Measurements from ENCODE around the gene TAF13. TPM values are rescaled to one million over a fixed set of nuclear protein-coding genes. Genes with fewer than 3 reads are reported as not detected.
A peak's percentile ranks its signal among the peaks of the same experiment; 100 is the strongest.

Gene TAF13
- total and polyA plus RNA-seq, 9 of the 15 experiments (the other 6 are each of a cell fraction or from before 2014, with no cell fraction given), result 14.9 to 77.2 (median 38.7) TPM

GRCh38 chr1:109089242-109090015 is 13.6 kb upstream of the TAF13 start (continued):
- TF ChIP-seq BMI1 (IDR thresholded peaks at IDR 0.05; ENCODE audit: low read length) (0 out of 2 replicates have a peak, but pooled peaks have one; percentile 30), SMARCE1 (IDR thresholded peaks at IDR 0.05) (0 out of 2 replicates have a peak, but pooled peaks have one; percentile 12), SIRT6 (IDR thresholded peaks at IDR 0.05; ENCODE audit: low read depth, low read length) (no peak), OTX1 (CRISPR knock-in tag; IDR thresholded peaks at IDR 0.05) (0 out of 2 replicates have a peak, but pooled peaks have one; percentile 15), KLF16 (IDR thresholded peaks at IDR 0.05) (no peak), FOXA3 (CRISPR knock-in tag; conservative IDR thresholded peaks at IDR 0.05 in 1 of 2, IDR thresholded peaks at IDR 0.05 in 1 of 2) (0 out of 4 replicates have a peak, but pooled peaks of 1 of the 2 experiments have one; percentile 5), TBP (optimal IDR thresholded peaks at IDR 0.05; ENCODE audit: low read depth, low read length) (peak; percentile 60), RHOXF2B (CRISPR knock-in tag; conservative IDR thresholded peaks at IDR 0.05) (no peak), ESRRA (IDR thresholded peaks at IDR 0.05; ENCODE audit: borderline replicate concordance, low read depth) (peak; percentile 62; the same call in 1 of the 2 replicates), PHF21A (IDR thresholded peaks at IDR 0.05; ENCODE audit: borderline replicate concordance, low read depth) (no peak), ZC3H8 (IDR thresholded peaks at IDR 0.05) (0 out of 2 replicates have a peak, but pooled peaks have one; percentile 61), TCF7L2 (IDR thresholded peaks at IDR 0.05; ENCODE audit: low read depth, low read length) (peak; percentile 44; the same call in 1 of the 2 replicates), THRB (CRISPR knock-in tag; conservative IDR thresholded peaks at IDR 0.05) (peak; percentile 46; the same call in 1 of the 2 replicates), ARNT (IDR thresholded peaks at IDR 0.05) (peak in 1 of 2 experiments; percentile 51; a peak in 2 of 4 replicates), HDAC1 (IDR thresholded peaks at IDR 0.05) (peak in 1 of 2 experiments; percentile 40; a peak in 2 of 4 replicates), PHF8 (IDR thresholded peaks at IDR 0.05; ENCODE audit: borderline replicate concordance, low read length) (no peak), CBX5 (IDR thresholded peaks at IDR 0.05; ENCODE audit: borderline replicate concordance, low read depth) (0 out of 2 replicates have a peak, but pooled peaks have one; percentile 5), SOX6 (IDR thresholded peaks at IDR 0.05) (peak; percentile 53; the same call in 1 of the 2 replicates), CTBP1 (IDR thresholded peaks at IDR 0.05; ENCODE audit: borderline replicate concordance) (peak; percentile 79), FIP1L1 (IDR thresholded peaks at IDR 0.05; ENCODE audit: low read depth, low read length, poor library complexity, severe bottlenecking) (no peak), HNRNPLL (IDR thresholded peaks at IDR 0.05; ENCODE audit: low read depth, low read length, poor library complexity, severe bottlenecking) (no peak), ZBTB33 (CRISPR knock-in tag; IDR thresholded peaks at IDR 0.05) (peak; percentile 83), ZNF778 (CRISPR knock-in tag; IDR thresholded peaks at IDR 0.05) (peak; percentile 68; the same call in 1 of the 2 replicates), HLTF (IDR thresholded peaks at IDR 0.05) (peak; percentile 26; the same call in 1 of the 2 replicates), SREBF1 (IDR thresholded peaks at IDR 0.05; ENCODE audit: borderline replicate concordance, low read depth, low read length) (no peak), GABPA (tag; conservative IDR thresholded peaks at IDR 0.05; ENCODE audit: low read depth) (peak; percentile 60), DNMT1 (IDR thresholded peaks at IDR 0.05) (no peak), ZNF24 (IDR thresholded peaks at IDR 0.05) (peak; percentile 45; the same call in 1 of the 2 replicates)
